Superior temporal gyrus (tissue), 1 donor: ENCODE data around the gene GOSR2.
"Not testable (repeated sequence)": the region's sequence is repeated elsewhere in the genome, so short reads cannot be mapped to it uniquely, and the experiment has no call there.

Experiments used
- DNase-seq: peaks from one replicate; pipeline ENCODE4 v3.0.0-alpha.2; 2016; ENCODE audit errors: extremely low spot score

Gene GOSR2

DNA sequence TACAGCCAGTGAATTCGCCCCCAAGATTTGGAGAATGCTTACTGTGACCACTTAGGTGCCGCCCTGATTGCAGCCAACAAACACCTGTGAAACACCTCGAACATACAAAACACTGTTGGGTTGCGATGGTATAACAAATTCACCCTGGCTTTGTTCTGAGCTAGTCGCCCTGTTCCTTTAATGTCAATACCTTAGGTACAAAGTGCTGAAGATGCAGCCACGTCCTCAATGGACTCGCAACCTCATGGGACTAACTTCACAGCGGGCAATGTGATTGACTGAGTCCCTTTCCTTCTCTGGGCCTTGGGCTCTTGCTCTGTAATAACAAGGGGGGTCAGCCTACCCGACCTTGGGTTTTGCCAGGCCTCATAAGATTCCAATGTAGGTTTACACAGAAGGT, 28.9 kb upstream of the GOSR2 start:
- no peak for DNase-seq

DNA sequence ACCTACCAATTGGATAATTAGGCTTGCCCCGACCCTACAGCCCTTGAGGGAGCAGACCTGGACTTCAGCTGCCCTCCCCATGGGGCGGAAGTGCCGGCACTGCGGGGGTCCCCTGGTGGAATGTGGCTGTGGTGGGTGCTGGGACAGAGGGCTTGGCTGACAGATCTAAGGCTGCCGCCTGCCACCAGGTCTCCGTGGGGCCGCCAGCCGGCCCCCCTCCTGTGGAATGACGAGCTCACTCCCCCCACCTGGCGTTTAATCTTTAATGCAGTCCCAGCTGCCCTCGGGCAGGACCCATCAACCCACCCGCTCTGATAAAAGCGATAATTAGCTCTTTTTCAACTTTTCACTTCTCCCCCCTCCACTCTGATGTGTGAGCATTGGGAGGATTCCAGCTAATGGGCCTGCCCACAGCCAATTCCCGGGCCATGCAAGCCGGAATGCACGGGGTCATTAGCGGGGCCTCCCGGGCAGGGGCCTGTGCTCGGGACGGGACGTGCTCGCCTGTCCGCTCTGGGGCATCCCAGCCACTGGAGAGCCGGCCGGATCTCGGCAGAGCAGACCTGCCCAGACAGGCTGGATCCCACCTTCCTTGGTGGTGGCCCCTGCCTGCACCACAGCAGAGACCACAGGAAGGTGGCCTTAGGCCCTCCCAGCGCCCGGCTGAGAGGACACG, 28.3 kb upstream of the GOSR2 start:
- no peak for DNase-seq

DNA sequence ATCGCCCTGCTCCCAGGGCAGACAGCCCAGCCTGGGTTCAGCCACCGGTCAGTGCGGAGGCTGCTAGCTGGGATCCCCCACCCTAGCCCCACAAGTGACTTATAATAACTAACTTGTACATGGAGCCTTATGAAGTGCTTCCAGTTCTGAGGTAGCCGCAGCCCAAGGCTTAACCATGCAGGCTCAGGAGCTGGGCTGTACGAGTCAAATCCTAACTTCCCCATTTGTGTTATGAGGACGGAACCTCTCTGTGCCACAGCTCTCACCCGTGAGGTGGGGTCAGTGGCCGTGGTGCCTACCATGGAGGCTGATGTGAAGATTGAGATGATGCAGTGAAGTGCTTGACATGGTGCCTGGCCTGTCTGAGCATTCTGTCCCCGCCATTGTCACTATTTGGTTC, 27.8 kb upstream of the GOSR2 start:
- DNase-seq = no peak

DNA sequence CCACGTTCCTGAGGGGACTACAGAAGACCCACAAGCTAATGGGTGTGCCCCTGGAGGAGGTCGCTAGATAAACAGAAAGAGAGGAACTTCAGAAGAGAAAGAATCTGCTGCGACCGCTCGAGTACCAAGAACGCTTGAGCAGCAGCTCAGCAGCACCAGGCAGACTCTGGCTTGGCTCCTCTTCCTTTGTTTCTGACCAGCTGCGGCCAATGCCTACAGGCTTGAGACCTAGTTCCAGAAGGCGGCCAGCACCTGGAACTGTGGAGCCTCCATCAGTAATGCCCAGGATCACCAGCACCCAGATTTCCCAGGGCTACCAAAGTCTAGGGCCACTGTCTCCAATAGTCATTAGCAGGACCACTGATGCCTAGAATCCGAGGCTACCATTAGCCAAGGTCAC, 26.0 kb upstream of the GOSR2 start:
- DNase-seq = no peak

DNA sequence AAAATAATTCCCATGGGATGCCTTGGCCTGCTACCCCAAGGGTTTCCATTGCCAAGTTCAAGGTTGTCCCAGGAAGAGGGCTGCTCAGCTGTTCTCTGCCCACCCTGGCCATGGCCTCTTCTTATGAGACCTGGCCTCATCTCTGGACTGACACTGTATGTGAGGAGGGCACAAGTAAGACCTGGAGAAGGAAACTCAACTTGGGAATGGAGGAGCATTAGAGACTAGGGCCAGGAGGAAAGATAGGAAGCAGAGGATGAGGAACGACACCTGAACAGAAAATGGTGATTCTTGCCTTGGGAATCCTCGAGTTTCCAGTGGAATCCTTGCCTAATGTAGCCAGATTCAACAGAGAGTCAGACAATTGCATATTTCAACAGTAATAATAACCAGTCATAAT, 24.6 kb upstream of the GOSR2 start:
- no peak for DNase-seq

DNA sequence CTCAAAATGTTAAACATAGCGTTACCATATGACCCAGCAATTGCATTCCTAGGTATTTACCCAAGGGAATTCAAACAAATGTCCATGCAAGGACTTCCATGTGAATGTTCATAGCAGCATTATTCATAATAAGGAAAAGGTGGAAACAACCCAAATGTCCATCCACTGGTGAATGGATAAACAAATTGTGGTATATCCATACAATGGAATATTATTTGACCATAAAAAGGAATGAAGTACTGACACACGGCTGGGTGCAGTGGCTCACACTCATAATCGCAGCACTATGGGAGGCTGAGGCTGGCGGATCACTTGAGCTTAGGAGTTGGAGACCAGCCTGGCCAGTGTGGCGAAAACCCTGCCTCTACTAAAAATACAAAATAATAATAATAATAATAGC, 24.1 kb upstream of the GOSR2 start:
- DNase-seq = no peak

DNA sequence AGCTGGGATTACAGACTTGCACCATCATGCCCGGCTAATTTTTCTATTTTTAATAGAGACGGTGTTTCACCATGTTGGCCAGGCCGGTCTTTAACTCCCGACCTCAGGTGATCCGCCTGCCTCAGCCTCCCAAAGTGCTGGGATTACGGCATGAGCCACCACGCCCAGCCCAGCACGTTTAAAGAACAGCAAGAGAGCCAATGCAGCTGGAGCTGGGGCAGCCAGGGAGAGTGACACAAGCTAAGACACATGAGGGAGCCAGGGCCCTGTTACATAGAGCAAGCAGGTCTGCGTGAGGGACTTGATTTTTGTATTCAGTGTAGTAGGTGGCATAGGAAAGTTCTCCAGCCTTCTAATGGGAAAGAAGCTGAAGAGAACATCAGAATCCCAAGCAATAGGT, 21.7 kb upstream of the GOSR2 start:
- DNase-seq = no peak

DNA sequence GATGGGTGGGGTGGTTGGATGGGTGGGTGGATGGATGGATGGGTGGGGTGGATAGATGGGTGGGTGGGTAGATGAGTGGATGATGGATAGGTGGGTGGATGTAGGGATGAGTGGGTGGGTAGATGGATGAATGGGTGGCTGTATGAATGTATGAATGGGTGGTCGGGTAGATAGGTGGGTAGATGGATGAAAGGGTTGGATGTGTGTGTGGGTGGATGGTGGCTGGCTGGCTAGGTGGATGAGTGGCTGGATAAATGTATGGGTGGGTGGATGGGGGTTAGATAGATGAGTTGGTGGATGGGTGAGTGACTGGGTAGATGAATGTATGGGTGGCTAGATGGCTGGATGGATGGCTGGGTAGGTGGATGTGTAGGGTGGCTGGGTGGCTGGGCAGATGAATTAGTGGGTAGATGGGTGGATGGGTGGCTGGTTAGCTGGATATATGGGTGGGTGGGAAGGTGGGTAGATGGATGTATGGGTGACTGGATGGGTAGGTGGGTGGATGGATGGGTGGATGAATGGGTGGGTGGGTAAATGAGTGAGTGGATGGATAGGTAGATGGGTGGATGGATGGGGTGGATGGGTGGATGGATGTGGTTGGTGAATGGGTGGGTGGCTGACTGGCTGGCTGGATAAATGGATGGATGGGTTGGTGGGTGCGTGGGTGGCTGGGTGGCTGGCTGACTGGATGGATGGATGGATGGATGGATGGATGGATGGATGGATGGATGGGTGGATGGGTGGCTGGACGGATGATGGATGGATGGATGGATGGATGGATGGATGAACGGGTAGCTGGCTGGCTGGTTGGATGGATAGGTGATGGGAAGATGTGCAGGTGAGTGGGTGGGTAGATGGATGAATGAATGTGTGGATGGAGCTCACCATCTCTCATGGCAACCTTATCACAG, 18.9 kb upstream of the GOSR2 start:
- DNase-seq = no peak

DNA sequence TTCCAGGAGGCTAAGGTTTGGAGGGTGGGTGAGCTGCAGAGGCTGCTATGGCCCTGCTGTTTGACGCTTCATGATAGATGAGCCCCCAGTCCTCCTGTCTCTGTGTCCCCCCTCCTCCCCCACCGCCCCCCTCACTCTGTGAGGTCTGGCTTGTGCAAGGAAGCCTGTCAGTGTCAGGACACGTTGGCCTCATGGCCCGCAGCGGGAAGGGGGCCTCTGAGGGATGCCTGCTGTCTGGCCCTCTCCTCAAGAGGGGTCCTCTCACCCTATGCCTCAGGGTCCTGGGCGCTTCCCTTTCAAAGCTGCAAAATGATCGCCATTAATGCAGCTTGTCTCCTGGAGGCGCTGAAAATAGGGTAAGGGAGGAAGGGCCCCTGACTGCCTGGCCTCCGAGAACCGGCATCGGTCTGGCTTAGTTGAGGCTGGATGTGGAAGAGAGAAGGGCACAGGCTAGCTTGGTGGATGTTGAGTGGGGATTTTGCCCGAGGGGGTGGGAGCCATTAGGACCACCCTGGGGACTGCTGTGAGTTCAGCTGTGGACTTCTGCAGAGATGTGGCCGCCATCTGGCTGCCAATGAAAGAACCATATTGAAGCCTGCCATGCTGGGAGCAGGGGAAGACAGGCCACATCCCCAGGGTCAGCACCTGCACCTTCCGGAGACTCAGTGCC, 14.8 kb upstream of the GOSR2 start:
- DNase-seq = no peak

DNA sequence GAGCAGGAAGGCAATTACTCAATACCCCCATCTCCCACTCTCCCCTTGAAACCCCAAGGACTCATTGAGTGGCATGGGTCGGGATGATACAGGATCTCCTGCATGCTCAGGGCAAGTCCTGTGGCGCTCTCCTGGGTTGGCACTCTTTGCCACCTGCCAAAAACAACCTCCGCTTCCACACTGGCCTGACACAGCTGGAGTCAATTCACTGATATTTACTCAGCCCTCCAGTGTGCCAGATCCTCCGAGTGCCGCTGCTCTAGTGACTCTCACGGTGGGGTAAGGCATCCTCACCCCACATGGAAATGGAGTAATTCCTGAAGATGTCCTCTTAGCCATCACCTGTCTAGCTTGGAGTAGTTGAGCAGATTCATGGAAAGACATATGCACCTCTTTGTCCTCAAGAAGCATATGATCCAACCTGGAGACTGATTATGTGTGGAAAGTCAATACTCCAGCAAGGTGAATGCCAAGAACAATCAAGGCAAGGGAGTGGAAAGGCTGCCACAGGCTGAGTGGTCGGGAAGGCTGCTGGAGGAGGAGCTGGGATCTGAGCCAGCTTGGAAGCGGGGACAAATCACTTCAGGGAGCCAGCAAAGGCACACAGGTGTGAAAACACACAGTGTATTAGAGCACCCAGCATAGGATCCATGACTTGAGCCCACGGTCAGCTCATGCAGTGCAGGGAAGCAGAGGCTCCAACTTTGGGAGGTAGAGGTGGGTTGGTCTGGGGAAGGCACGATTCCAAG, 12.6 kb upstream of the GOSR2 start:
- no peak for DNase-seq

DNA sequence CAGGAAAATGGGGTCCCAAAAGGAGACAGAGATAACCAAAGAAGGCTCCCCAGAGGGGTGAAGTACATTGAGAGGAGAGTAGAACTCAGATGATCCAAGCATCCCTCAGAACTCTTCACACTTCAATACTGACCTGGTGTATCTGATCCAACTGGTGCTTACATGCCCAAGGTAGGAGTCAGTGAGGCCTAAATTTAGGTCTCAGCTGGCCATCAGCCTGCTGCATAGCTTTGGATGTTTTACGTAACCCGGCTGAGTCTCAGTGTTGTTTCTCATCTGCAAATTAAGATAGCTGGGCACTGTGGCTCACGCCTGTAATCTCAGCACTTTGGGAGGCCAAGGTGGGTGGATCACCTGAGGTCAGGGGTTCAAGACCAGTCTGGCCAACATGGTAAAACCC, 11.6 kb upstream of the GOSR2 start:
- DNase-seq = no peak

DNA sequence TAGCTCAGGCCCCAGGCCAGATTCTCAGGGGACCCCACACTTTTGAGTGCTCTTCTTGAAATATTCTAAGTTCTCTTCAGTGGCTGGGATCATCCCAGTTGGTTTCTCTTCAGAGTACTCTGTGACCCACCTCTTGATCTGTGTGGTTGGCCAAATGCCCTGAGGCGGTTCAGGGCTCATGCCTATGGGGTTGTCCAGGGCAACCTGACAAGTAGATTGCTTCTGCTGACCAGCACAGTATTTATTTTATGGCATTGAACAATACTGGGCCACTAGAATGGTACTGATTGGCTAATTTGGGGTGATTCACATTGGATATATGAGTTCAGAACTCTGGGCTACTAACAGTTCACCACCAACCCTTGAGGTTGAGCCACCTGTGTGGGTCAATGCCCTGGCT, 7.4 kb upstream of the GOSR2 start:
- no peak for DNase-seq

DNA sequence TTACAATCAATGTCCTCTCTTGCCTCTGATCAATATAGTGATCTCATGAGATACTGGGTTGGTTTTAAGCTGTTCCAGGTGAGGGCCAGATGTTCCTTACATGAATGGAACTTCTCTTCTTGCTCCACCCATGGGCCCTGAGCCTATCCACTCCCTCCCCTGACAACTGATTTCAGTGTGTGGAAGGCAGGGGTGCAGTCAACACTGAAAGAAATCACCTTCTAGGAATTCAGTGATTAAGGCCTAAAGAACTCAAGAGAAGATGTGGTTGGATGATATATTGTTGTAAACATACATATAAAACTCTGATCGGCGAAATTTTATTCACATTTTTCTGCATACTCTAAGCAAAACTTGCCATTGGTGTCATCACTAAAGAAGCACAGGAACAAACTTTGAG, 6.7 kb upstream of the GOSR2 start:
- no peak for DNase-seq

DNA sequence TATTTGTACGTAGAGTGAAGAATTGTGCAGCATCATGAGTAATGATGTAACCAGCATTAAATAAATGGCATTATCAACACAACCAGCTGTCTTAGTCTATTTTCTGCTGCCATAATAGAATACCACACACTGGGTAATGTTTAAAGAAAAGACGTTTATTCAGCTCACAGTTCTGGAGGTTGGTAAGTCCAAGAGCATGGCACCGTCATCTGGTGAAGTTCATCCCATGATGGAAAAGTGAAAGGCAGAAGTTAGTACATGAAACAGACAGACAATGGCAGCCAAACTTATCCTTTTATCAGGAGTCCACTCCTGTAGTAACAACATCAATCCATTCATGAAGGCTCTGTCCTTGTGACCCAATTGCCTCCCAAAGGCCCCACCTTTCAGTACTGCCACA, 6.3 kb upstream of the GOSR2 start:
- no peak for DNase-seq

DNA sequence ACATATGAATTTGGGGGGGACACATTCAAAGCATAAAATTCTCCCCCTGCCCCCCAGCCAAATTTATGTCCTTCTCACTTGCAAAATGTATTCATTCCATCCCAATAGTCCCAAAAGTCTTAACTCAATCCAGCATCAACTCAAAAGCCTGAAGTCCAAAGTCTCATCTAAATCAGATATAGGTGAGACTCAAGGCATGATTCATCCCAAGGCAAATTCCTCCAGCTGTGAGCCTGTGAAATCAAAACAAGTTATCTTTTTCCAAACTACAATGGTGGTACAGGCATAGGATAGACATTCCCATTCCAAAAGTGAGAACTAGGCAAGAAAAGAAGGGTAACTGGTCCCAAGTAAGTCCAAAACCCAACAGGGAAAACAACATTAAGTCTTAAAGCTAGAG, 5.9 kb upstream of the GOSR2 start:
- DNase-seq = no peak

DNA sequence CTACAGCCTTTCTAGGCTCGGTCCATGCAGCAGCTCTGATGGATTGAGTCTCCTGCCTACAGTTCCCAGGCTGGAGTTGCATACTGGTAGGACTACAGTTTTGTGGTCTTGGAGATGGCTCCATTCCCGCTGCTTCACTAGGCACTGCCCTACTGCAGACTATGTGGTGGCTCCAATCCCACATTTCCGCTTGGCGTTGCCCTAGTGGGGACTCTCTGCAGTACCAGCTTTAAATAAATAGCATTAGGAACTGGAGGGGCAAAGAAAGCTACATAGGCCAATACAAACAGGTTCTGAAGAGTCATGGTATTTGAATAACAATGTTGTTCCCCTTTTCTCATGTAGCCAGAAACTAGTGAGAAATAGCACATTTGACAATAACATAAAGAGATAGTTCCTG, 5.4 kb upstream of the GOSR2 start:
- DNase-seq = no peak

DNA sequence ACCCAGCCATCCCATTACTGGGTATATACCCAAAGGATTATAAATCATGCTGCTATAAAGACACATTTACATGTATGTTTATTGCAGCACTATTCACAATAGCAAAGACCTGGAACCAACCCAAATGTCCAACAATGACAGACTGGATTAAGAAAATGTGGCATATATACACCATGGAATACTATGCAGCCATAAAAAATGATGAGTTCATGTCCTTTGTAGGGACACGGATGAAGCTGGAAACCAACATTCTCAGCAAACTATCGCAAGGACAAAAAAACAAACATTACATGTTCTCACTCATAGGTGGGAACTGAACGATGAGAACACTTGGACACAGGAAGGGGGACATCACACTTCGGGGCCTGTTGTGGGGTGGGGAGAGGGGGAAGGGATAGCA, 998 bp upstream of the GOSR2 start:
- not testable (repeated sequence) for DNase-seq

DNA sequence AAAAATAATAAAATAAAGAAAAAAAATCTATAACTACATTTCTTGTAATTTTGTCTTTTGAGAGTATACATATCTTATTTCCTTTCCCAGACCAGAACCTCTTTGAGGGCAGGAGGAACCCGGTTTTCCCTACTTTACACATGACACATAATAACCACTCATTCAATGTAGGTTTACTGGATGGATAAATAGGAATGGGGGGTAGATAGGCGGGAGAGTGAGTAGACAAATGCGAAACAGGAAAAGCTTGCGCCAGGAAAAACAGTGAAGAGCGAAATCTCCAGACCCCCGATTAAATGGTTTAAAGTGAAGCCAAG, 515 bp upstream of the GOSR2 start:
- no peak for DNase-seq

DNA sequence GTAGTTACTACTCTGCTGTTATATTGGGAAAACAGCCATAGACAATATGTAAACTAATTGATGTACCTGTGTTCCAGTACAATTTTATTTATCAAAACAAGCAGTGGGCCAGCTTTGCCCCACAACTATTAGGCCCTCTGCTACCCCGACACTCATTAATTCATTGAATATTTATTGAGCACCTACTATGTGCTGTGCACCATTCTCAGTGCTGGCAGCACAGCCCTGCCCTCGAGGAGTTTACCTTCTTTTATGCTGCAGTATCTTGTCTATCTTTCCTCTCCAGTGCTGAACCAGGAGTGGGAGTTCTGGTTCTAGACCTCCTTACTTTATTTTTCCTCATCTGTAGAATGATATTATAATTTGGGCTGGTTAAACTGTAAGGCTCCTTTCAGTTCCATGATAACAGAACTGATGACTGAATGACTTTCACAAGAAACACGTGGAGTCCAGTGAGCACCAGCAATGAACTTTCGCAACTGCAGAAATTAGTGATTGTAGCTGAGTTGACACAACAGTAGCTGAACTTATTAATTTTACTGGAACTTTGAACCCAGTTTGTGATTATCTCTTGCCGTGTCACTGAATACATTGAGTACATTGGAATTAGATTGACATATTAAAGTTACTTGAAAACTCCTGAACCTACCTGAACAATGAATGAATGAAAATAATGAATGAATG, 2.4 kb downstream of the GOSR2 start:
- DNase-seq = no peak

DNA sequence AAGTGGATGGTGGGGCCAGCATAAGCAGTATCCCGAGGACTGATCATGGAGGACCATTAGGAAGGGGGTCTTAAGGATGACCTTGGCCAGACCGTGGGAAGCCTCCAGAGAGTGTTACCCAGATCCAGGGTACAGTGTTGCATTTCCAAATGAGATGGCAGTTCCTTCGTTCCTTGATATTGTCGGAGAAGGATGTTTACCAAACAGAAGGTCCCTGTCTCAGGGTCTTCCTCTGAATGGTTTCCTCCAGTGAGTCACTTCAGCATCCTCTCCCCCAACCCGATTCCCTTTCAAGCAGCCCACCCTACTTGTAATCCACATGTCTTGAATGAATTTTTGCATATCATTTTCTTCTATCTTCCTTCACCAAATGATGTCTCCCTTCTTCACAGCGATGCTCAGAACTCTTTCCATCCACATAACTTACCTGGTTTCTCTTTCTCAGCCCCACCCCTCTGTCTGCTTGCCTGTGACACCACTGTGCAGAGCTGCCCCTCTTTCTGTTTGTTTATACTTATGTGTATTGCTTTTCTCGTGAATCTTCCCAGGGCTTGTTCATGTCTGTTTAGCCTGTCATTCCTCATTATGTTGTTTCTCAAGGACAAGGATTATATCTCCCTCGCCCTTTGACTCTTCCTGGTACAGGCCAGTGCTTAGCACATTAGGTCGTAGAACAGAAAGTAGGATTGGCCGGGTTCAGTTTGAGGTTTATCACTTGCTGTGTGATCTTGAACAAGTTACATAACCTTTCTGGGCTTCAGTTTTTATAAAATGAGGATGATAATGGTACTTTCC, 5.7 kb downstream of the GOSR2 start:
- no peak for DNase-seq

DNA sequence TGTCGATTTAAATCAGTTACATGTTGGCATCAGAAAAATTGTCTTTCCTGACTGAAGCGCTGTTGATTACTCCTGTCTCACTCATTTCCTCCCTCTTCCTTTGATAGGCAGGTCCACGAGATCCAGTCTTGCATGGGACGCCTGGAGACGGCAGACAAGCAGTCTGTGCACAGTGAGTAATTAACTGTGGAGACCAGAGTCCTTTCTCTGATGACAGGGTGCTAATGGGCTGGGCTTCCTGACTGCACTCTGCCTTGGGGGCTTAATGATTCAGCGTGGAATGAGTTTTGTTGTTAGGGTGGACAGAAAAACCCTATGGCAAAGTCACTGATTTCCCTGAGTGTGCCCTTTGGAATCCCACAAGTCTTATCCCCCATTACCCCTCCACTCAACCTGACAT, 6.5 kb downstream of the GOSR2 start:
- no peak for DNase-seq
